Endothelial cell of umbilical vein (primary cell): Measurements from ENCODE around the gene PLA2G4B. TPM values are rescaled to one million over a fixed set of nuclear protein-coding genes. Genes with fewer than 3 reads are reported as not detected.

Experiments
- BruUV-seq: library from RNA; stranded (reverse); fragments of 400-500 nt; replicated peaks from 2 replicates; lab custom pipeline; 2021; lab: Mats Ljungman, UMichigan
- CTCF ChIA-PET: fragments of 300-600, 350-600 bp; sonication (Branson Sonifier 250); formaldehyde crosslinking; loops from one replicate; lab custom pipeline; 2021; ENCODE audit warnings: antibody characterized with exemption, inconsistent platforms; lab: Charles Lee
- POLR2A ChIA-PET: fragments of 300-600, 350-600 bp; sonication (Branson Sonifier 250); formaldehyde crosslinking; loops from one replicate; lab custom pipeline; 2021; ENCODE audit warnings: antibody characterized with exemption, inconsistent platforms; lab: Charles Lee
- DNase-seq: peaks from one replicate; pipeline ENCODE4 v3.0.0-alpha.2; 2011; ENCODE audit warnings: low read depth, low spot score
- FAIRE-seq: peaks from 2 replicates; lab custom pipeline; 2011; peaks lifted over from hg19 to GRCh38; lab: Jason Lieb, UNC
- H2AFZ ChIP-seq: 2 replicates; pipeline ENCODE4 v1.6.0; 2012; ENCODE audit warnings: low read depth, low read length, control low read depth, inconsistent platforms
- H3K27ac ChIP-seq: 2 replicates; pipeline ENCODE4 v1.5.1; 2011; ENCODE audit warnings: low read depth, mild to moderate bottlenecking, control low read depth, low read length, moderate library complexity; ENCODE audit not compliant: insufficient read depth
- H3K27me3 ChIP-seq, 2 experiments: 2 replicates each; pipeline versions ENCODE4 v1.6.0 to v1.6.1; 2011; ENCODE audit warnings: low read length in 2 of 2, mixed read lengths in 1 of 2; ENCODE audit not compliant: control insufficient read depth in 2 of 2, insufficient read depth in 2 of 2
- H3K36me3 ChIP-seq, 2 experiments: 2 replicates in 1 of 2; 3 replicates in 1 of 2; pipeline ENCODE4 v1.5.1; 2011; ENCODE audit warnings: low read length in 2 of 2, mild to moderate bottlenecking in 1 of 2, moderate library complexity in 1 of 2; ENCODE audit not compliant: control insufficient read depth in 2 of 2, insufficient read depth in 2 of 2; ENCODE audit errors: extremely low read depth in 1 of 2
- H3K4me1 ChIP-seq: 3 replicates; pipeline ENCODE4 v1.5.1; 2011; ENCODE audit warnings: mild to moderate bottlenecking, low read length; ENCODE audit not compliant: control insufficient read depth, insufficient read depth; ENCODE audit errors: extremely low read depth
- H3K4me2 ChIP-seq: 2 replicates; pipeline ENCODE4 v1.6.1; 2011; ENCODE audit warnings: low read length, control low read depth, mixed read lengths; ENCODE audit not compliant: insufficient read depth
- H3K4me3 ChIP-seq, 3 experiments: fragments of 200-600 bp in 1 of 3; sonication (generic), shearing (Covaris generic) in 1 of 3; replicated peaks in 1 of 3; 2 replicates each; pipeline ENCODE4 v1.5.1; 2011 to 2016; ENCODE audit warnings: control low read depth in 3 of 3, low read length in 3 of 3, mild to moderate bottlenecking in 2 of 3, inconsistent platforms in 1 of 3, low read depth in 1 of 3, moderate library complexity in 1 of 3; ENCODE audit not compliant: insufficient read depth in 1 of 3
- H3K79me2 ChIP-seq: 2 replicates; pipeline ENCODE4 v1.6.0; 2012; ENCODE audit warnings: low read length, inconsistent platforms; ENCODE audit not compliant: control insufficient read depth, insufficient read depth
- H3K9ac ChIP-seq: replicated peaks from 2 replicates; pipeline ENCODE3; 2011; ENCODE audit warnings: low read length, control low read depth; ENCODE audit not compliant: insufficient read depth; ENCODE audit errors: extremely low read depth
- H3K9me1 ChIP-seq: replicated peaks from 3 replicates; pipeline ENCODE4 v1.6.0; 2011; ENCODE audit warnings: mild to moderate bottlenecking, low read length; ENCODE audit not compliant: control insufficient read depth, insufficient read depth; ENCODE audit errors: extremely low read depth
- H3K9me3 ChIP-seq: replicated peaks from 2 replicates; pipeline ENCODE4 v1.5.1; 2012; ENCODE audit warnings: low read length, inconsistent platforms; ENCODE audit not compliant: control insufficient read depth, insufficient read depth
- H4K20me1 ChIP-seq: replicated peaks from 2 replicates; pipeline ENCODE3; 2011; ENCODE audit warnings: mild to moderate bottlenecking, low read length; ENCODE audit not compliant: control insufficient read depth, insufficient read depth; ENCODE audit errors: extremely low read depth
- EZH2 ChIP-seq: IDR thresholded peaks from 2 replicates; pipeline ENCODE4 v1.6.1; 2012; ENCODE audit warnings: borderline replicate concordance, low read depth, mild to moderate bottlenecking, moderate library complexity, low read length, inconsistent platforms; ENCODE audit not compliant: severe bottlenecking
- FOS ChIP-seq: IDR thresholded peaks from 2 replicates; pipeline ENCODE4 v1.6.1; 2011; ENCODE audit warnings: mild to moderate bottlenecking, low read length, moderate library complexity, borderline replicate concordance; ENCODE audit not compliant: insufficient read depth
- GATA2 ChIP-seq: IDR thresholded peaks from 2 replicates; pipeline ENCODE4 v1.7.0; 2011; ENCODE audit warnings: low read depth, mild to moderate bottlenecking, moderate library complexity, mixed read lengths, low read length; ENCODE audit not compliant: insufficient read length, insufficient read depth
- JUN ChIP-seq: IDR thresholded peaks from 2 replicates; pipeline ENCODE4 v1.6.1; 2011; ENCODE audit warnings: borderline replicate concordance, low read depth; ENCODE audit not compliant: insufficient read length, insufficient read depth
- MYC ChIP-seq: IDR thresholded peaks from one replicate; pipeline ENCODE4 v1.6.1; 2011; ENCODE audit warnings: mild to moderate bottlenecking, low read depth, low read length
- POLR2A ChIP-seq: IDR thresholded peaks from 2 replicates; pipeline ENCODE4 v1.6.1; 2012; ENCODE audit warnings: low read depth, mild to moderate bottlenecking, control low read depth, low read length
- POLR2AphosphoS5 ChIP-seq: IDR thresholded peaks from 2 replicates; pipeline ENCODE4 v1.6.1; 2012; ENCODE audit warnings: low read depth, mild to moderate bottlenecking, control low read depth, low read length, moderate library complexity; ENCODE audit not compliant: insufficient read depth
- dilution Hi-C: fragments of 300-500 bp; cut with MboI; formaldehyde crosslinking; loops from one replicate; pipeline ENCODE4 v1.15.0; 2019; ENCODE audit warnings: low sequenced_read_pairs; ENCODE audit not compliant: extremely low pct_ligation_motif_present
- intact Hi-C: fragments of 100-400 bp; cut with micrococcal nuclease; formaldehyde crosslinking; loops from one replicate; pipeline ENCODE4 v1.10.0; 2022
- polyA plus RNA-seq, 4 experiments: library from polyadenylated mRNA; depleted of rRNA in 3 of 4; stranded (reverse) in 3 of 4; unstranded in 1 of 4; fragments of >200 nt; gene quantifications; 2 replicates each; pipeline versions ENCODE4 v1.2.1 to v1.2.3, GENCODE V29; 2011 to 2012; ENCODE audit warnings: missing spikeins in 1 of 4
- total RNA-seq: library from RNA; stranded (reverse); gene quantifications from 2 replicates; pipeline ENCODE4 v1.2.3, GENCODE V29; 2021
- TF ChIP-seq, protein P1 (sequence below): IDR thresholded peaks from 2 replicates; pipeline ENCODE4 v1.6.1; 2011; ENCODE audit not compliant: insufficient read depth, insufficient read length
- TF ChIP-seq, protein P2 (sequence below), 2 donors: IDR thresholded peaks; 1 replicate in 1 of 2; 2 replicates in 1 of 2; pipeline ENCODE4 v1.5.1; 2011; ENCODE audit warnings: low read length in 2 of 2, mild to moderate bottlenecking in 2 of 2, moderate library complexity in 2 of 2, control low read depth in 1 of 2, inconsistent platforms in 1 of 2, low read depth in 1 of 2; ENCODE audit not compliant: insufficient read depth in 1 of 2; ENCODE audit errors: extremely low read depth in 1 of 2

PLA2G4B gene
- total and polyA plus RNA-seq, 2 donors (not counting 3 experiments of a cell fraction or from before 2014, with no cell fraction given), result 4.0 to 7.9 TPM

- intact Hi-C loops, result no loop called here
- no peaks in the 10 kb centered on the region for H3K27me3 ChIP-seq
- no peak overlapping the region for H3K9ac ChIP-seq
- H2AFZ ChIP-seq, result no peak overlapping the region
- FAIRE-seq (no peak), DNase-seq (no peak)
- H4K20me1 ChIP-seq, result no peaks in the 10 kb centered on the region
- H3K79me2 ChIP-seq, result no peaks in the 10 kb centered on the region
- peaks cover 8 to 44% of the 10 kb centered on the region in 2 experiments for H3K36me3 ChIP-seq
- no peak for TF ChIP-seq POLR2A
- no peak for TF ChIP-seq MYC
- no peak for TF ChIP-seq JUN
- TF ChIP-seq, protein P1, sequence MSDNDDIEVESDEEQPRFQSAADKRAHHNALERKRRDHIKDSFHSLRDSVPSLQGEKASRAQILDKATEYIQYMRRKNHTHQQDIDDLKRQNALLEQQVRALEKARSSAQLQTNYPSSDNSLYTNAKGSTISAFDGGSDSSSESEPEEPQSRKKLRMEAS, result no peak
- TF ChIP-seq, protein P2, sequence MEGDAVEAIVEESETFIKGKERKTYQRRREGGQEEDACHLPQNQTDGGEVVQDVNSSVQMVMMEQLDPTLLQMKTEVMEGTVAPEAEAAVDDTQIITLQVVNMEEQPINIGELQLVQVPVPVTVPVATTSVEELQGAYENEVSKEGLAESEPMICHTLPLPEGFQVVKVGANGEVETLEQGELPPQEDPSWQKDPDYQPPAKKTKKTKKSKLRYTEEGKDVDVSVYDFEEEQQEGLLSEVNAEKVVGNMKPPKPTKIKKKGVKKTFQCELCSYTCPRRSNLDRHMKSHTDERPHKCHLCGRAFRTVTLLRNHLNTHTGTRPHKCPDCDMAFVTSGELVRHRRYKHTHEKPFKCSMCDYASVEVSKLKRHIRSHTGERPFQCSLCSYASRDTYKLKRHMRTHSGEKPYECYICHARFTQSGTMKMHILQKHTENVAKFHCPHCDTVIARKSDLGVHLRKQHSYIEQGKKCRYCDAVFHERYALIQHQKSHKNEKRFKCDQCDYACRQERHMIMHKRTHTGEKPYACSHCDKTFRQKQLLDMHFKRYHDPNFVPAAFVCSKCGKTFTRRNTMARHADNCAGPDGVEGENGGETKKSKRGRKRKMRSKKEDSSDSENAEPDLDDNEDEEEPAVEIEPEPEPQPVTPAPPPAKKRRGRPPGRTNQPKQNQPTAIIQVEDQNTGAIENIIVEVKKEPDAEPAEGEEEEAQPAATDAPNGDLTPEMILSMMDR (IDR thresholded peaks at IDR 0.05; ENCODE audit: extremely low read depth in 1 of 2, insufficient read depth in 1 of 2, low read depth in 1 of 2, low read length in 2 of 2), result no peak
- no peak for TF ChIP-seq POLR2AphosphoS5
- no peak for TF ChIP-seq EZH2
- no peak for TF ChIP-seq GATA2
- TF ChIP-seq FOS, result no peak
- dilution Hi-C loops, result no loop called here
- no peak overlapping the region for H3K27ac ChIP-seq
- no peaks in the 10 kb centered on the region for H3K9me3 ChIP-seq
- ChIA-PET CTCF (interaction anchor here (1.3 to 1.5 kb wide), 2 partner anchors 11 to 50 kb away, joined by 5 to 6 read pairs; no protein-coding TSS in a partner anchor), POLR2A (no interaction called here)
- no peaks in the 10 kb centered on the region for H3K9me1 ChIP-seq
- H3K4me2 ChIP-seq, result no peak overlapping the region
- H3K4me1 ChIP-seq, result peaks cover under 1% of the 10 kb centered on the region
- BruUV-seq, result no TSS peak
- no peak overlapping the region for H3K4me3 ChIP-seq
These were observed 16.2 kb upstream of the PLA2G4B start for GRCh38 chr15:41822471-41822870.
